Stomach (tissue), 9 donors: Measurements from ENCODE around the gene AP1S3. TPM values are rescaled to one million over a fixed set of nuclear protein-coding genes. Genes with fewer than 3 reads are reported as not detected.
"Not testable (repeated sequence)": the region's sequence is repeated elsewhere in the genome, so short reads cannot be mapped to it uniquely, and the experiment has no call there.

Experiments used
- DNase-seq, 2 donors: peaks; one replicate each; pipeline versions ENCODE4 v3.0.0 to v3.0.0-alpha.2; 2013 to 2019
- H3K27ac ChIP-seq, 5 donors: fragments of 200-600 bp in 4 of 5; sonication (generic) in 4 of 5; one replicate each; pipeline ENCODE4 v1.5.1; 2013 to 2019; ENCODE audit warnings: mild to moderate bottlenecking in 1 of 5, moderate library complexity in 1 of 5
- H3K27me3 ChIP-seq, 3 donors: fragments of 200-600 bp; sonication (generic); one replicate each; pipeline ENCODE4 v1.5.1; 2017 to 2019; ENCODE audit warnings: mixed run types in 1 of 3
- H3K36me3 ChIP-seq, 4 donors: fragments of 200-600 bp; sonication (generic); 1 replicate in 3 of 4; 2 replicates in 1 of 4; pipeline ENCODE4 v1.5.1; 2016 to 2019
- H3K4me1 ChIP-seq, 4 donors: fragments of 200-600 bp; sonication (generic); one replicate each; pipeline ENCODE4 v1.5.1; 2016 to 2019
- H3K4me3 ChIP-seq, 4 donors: fragments of 200-600 bp; sonication (generic) in 3 of 4; one replicate each; pipeline ENCODE4 v1.5.1; 2016 to 2019; ENCODE audit warnings: mild to moderate bottlenecking in 1 of 4
- H3K9me3 ChIP-seq, 4 donors: fragments of 200-600 bp; sonication (generic); one replicate each; pipeline ENCODE4 v1.5.1; 2016 to 2019
- EP300 ChIP-seq: sonication (generic); formaldehyde crosslinking; IDR thresholded peaks from one replicate; pipeline ENCODE4 v1.6.1; 2017; ENCODE audit warnings: antibody characterized with exemption
- POLR2A ChIP-seq, 4 donors: fragments of 450-650 bp; IDR thresholded peaks; one replicate each; pipeline ENCODE4 v1.6.1; 2016; ENCODE audit warnings: antibody characterized with exemption in 4 of 4, control low read depth in 2 of 4, mild to moderate bottlenecking in 1 of 4, moderate library complexity in 1 of 4
- POLR2AphosphoS5 ChIP-seq, 3 donors: sonication (generic); formaldehyde crosslinking; IDR thresholded peaks; one replicate each; pipeline ENCODE4 v1.6.1; 2016; ENCODE audit warnings: antibody characterized with exemption in 3 of 3
- WGBS, 5 donors: extraction: QIAGEN DNeasy Blood & Tissue Kit in 3 of 5; methylation state at CpG; one replicate each; pipeline versions ENCODE4 v1.1.5 to v1.1.7; 2013 to 2018; 5-methylcytosine and 5-hydroxymethylcytosine counted together
- intact Hi-C: fragments of 100-400 bp; cut with DNase I; formaldehyde crosslinking; loops from one replicate; pipeline ENCODE4 v1.15.1; 2023; ENCODE audit warnings: low total_unique reads
- polyA plus RNA-seq, 3 donors: library from polyadenylated mRNA; stranded (reverse); fragments of 200-250 nt; gene quantifications; one replicate each; pipeline ENCODE4 v1.2.3, GENCODE V29; 2013
- total RNA-seq, 5 donors: library from RNA; depleted of rRNA; stranded (reverse); fragments of >200 nt; gene quantifications; one replicate each; pipeline versions ENCODE4 v1.1.0 to v1.2.3, GENCODE V29; 2014 to 2016
- TF ChIP-seq, protein P1 (sequence below), 7 experiments: fragments of 450-650 bp in 4 of 7; fragments of 200-600 bp in 3 of 7; sonication (generic) in 3 of 7; IDR thresholded peaks; one replicate each; pipeline ENCODE4 v1.5.1; 2016 to 2019; ENCODE audit warnings: antibody characterized with exemption in 7 of 7, control low read depth in 2 of 7, mild to moderate bottlenecking in 1 of 7
- donor health status: healthy with polysubstance abuse.
- donor health status: Bipolar disorder and iron deficiency.
- donor health status: healthy.

AP1S3 gene
- total and polyA plus RNA-seq, 8 donors: 1.5 to 18.2 (median 6.1) TPM; not detected in 2

DNA sequence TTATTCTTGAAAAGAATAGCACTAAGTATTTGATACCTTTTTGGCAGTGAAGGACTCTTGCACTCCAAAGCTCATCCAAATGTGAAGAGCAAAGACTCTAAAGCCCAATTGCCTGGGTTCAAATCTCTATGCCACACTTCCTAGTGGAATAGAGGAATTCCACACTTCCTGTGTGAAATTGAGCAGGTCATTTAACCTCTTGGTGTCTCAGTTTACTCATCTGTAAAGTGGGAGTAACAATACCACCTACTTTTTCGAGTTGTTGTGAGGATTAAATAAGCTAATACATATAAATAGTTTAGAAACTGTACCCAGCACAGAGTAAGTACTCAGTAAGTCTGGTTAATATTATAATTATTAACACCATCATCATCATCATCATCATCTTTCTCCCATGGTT, 72.6 kb downstream of the AP1S3 start:
- DNase-seq: no peak
- intact Hi-C loops: no loop called here
- Histone ChIP-seq H3K27ac (no peak overlapping the region), H3K9me3 (no peaks in the 10 kb centered on the region), H3K4me1 (peaks cover 5 to 32% (median 16%) of the 10 kb centered on the region in 4 donors), H3K4me3 (no peak overlapping the region), H3K27me3 (no peaks in the 10 kb centered on the region), H3K36me3 (peaks cover 0 to 6% (median 0%) of the 10 kb centered on the region in 4 donors)
- TF ChIP-seq EP300 (no peak), POLR2A (IDR thresholded peaks at IDR 0.05) (no peak), POLR2AphosphoS5 (IDR thresholded peaks at IDR 0.05) (no peak)
- TF ChIP-seq, protein P1, sequence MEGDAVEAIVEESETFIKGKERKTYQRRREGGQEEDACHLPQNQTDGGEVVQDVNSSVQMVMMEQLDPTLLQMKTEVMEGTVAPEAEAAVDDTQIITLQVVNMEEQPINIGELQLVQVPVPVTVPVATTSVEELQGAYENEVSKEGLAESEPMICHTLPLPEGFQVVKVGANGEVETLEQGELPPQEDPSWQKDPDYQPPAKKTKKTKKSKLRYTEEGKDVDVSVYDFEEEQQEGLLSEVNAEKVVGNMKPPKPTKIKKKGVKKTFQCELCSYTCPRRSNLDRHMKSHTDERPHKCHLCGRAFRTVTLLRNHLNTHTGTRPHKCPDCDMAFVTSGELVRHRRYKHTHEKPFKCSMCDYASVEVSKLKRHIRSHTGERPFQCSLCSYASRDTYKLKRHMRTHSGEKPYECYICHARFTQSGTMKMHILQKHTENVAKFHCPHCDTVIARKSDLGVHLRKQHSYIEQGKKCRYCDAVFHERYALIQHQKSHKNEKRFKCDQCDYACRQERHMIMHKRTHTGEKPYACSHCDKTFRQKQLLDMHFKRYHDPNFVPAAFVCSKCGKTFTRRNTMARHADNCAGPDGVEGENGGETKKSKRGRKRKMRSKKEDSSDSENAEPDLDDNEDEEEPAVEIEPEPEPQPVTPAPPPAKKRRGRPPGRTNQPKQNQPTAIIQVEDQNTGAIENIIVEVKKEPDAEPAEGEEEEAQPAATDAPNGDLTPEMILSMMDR (IDR thresholded peaks at IDR 0.05): no peak
- 86 to 100% (median 96%) methylated on average over 1 of the region's 1 CpG for WGBS, 5 donors

DNA sequence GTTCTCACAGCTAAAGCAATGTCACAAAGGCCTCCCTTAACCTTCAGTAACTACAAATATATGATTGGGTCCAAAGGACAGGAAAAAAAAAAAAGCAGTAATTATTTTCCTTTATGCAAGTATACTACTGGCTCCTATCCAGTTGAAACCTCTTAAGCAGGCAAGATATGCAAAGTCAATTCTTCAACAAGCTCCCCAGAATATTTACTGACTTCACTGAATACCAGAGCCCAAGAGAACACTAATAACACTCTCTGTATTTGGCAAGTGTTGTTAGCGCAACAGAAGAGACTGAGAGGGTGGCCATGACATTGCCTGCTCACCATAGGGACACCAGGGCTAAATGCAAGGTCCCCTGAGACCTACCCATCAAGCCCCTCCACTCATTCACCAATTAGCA, 74.5 kb downstream of the AP1S3 start:
- Histone ChIP-seq H3K27ac (peak overlapping the region in 3 of 5 donors; percentile 29 to 63 (median 39)), H3K4me3 (no peak overlapping the region), H3K9me3 (no peaks in the 10 kb centered on the region), H3K4me1 (peaks cover 18 to 42% (median 20%) of the 10 kb centered on the region in 4 donors), H3K36me3 (no peaks in the 10 kb centered on the region), H3K27me3 (no peaks in the 10 kb centered on the region)
- DNase-seq: peak in 1 of 2 donors; percentile 68
- 24 to 75% (median 37%) methylated on average over 1 of the region's 1 CpG for WGBS, 5 donors
- intact Hi-C loops: no loop called here
- TF ChIP-seq EP300: no peak
- peak in 1 of 3 donors; percentile 12 for TF ChIP-seq POLR2AphosphoS5 (IDR thresholded peaks at IDR 0.05)

- WGBS, 5 donors: 86 to 93% (median 89%) methylated on average over 7 of the region's 7 CpGs
- H3K27ac ChIP-seq: peak overlapping the region; percentile 14 to 75 (median 47)
- H3K4me3 ChIP-seq, H3K36me3 ChIP-seq, DNase-seq, H3K9me3 ChIP-seq, H3K27me3 ChIP-seq, intact Hi-C loops: not testable (repeated sequence)
- H3K4me1 ChIP-seq: peaks cover 18 to 42% (median 20%) of the 10 kb centered on the region in 4 donors
Observed at GRCh38 chr2:223761746-223762145, 75.6 kb downstream of the AP1S3 start.

DNA sequence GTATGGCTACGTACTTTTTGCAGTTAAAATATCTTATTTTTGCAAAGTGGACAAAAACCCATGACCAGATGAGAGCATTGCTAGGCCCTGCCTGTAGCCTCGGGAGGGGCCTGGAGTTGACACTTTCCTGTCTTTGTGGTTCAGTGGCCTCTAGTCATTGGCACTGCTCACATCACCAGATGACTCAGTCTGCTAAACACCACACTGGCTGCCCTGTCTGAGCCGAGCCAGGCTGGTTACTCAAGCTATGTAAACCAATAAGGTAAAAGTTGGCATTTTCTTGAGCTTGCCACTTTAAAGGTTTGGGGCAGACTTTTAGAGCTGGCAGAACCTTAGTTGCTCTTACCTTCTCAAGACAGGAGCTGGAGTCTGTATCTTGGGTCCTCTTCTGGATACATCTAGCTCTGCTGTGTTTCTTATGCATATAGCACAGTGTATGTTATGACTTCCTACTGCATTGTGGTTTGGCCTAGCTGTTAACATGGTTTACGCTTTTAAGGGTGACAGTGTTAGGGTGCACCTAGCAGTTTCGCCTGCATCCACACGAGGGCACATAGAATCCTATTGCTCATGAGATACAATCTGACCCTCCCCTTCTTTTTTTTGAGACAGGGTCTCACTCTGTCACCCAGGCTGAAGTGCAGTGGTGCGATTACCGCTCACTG, 76.4 kb downstream of the AP1S3 start:
- WGBS, 5 donors: 62 to 68% (median 67%) methylated on average over 8 of the region's 8 CpGs
- intact Hi-C loops: no loop called here

GRCh38 chr2:223759569-223760430, 77.6 kb downstream of the AP1S3 start:
- TF ChIP-seq, protein P1 (IDR thresholded peaks at IDR 0.05): no peak
- TF ChIP-seq POLR2AphosphoS5 (IDR thresholded peaks at IDR 0.05): peak in 1 of 3 donors; percentile 20
- peak overlapping the region in 3 of 5 donors; percentile 47 to 75 (median 68) for H3K27ac ChIP-seq
- 45 to 59% (median 50%) methylated on average over 8 of the region's 8 CpGs for WGBS, 5 donors

More for the DNA sequence above, 76.4 kb downstream of the AP1S3 start:
- Histone ChIP-seq H3K4me1 (peaks cover 18 to 42% (median 20%) of the 10 kb centered on the region in 4 donors), H3K27me3 (no peaks in the 10 kb centered on the region), H3K9me3 (no peaks in the 10 kb centered on the region), H3K27ac (peak overlapping the region; percentile 25 to 75 (median 48)), H3K4me3 (no peak overlapping the region), H3K36me3 (no peaks in the 10 kb centered on the region)
- DNase-seq: peak; percentile 34 to 68
- TF ChIP-seq POLR2AphosphoS5 (IDR thresholded peaks at IDR 0.05) (peak in 1 of 3 donors; percentile 51), POLR2A (IDR thresholded peaks at IDR 0.05) (no peak)

More at GRCh38 chr2:223759569-223760430, 77.6 kb downstream of the AP1S3 start:
- Histone ChIP-seq H3K4me3 (no peak overlapping the region), H3K4me1 (peaks cover 18 to 42% (median 20%) of the 10 kb centered on the region in 4 donors), H3K27me3 (no peaks in the 10 kb centered on the region), H3K36me3 (no peaks in the 10 kb centered on the region), H3K9me3 (no peaks in the 10 kb centered on the region)
- intact Hi-C loops: no loop called here
- DNase-seq: peak in 1 of 2 donors; percentile 57
